GM19025 (cell line): ENCODE measurements around the gene MBD1.
"Not testable (repeated sequence)": the region's sequence is repeated elsewhere in the genome, so short reads cannot be mapped to it uniquely, and the experiment has no call there.

Experiments used
- ATAC-seq: cut with Tn5 transposase; IDR thresholded peaks from one replicate; pipeline ENCODE4 v1.9.1; 2021; ENCODE audit warnings: mild to moderate bottlenecking, low read depth, moderate library complexity; ENCODE audit not compliant: unreplicated experiment

Gene MBD1

GRCh38 chr18:50275503-50276036 lies 5.8 kb downstream of the MBD1 start:
- ATAC-seq: no peak

GRCh38 chr18:50274941-50275340 lies 6.4 kb downstream of the MBD1 start:
- ATAC-seq: no peak

GRCh38 chr18:50274044-50274442 lies 7.3 kb downstream of the MBD1 start:
- ATAC-seq: no peak

- ATAC-seq: no peak
Observed at GRCh38 chr18:50273203-50274043, 7.9 kb downstream of the MBD1 start.

GRCh38 chr18:50272568-50272967 lies 8.8 kb downstream of the MBD1 start:
- ATAC-seq: no peak

- peak; percentile 71 for ATAC-seq
Observed at GRCh38 chr18:50268022-50268747, 13.1 kb downstream of the MBD1 start.

- peak; percentile 77 for ATAC-seq
Observed at GRCh38 chr18:50266248-50266704, 15.0 kb downstream of the MBD1 start, which contains the start of gene CFAP53. Gene CFAP53, minus strand, starts transcription at chr18:50266495. Its CDS starts 91 bp downstream, at chr18:50266404.

GRCh38 chr18:50262977-50263376 lies 18.3 kb downstream of the MBD1 start:
- ATAC-seq: no peak

- no peak for ATAC-seq
Observed at GRCh38 chr18:50250935-50251334, 30.4 kb downstream of the MBD1 start.

GRCh38 chr18:50249576-50249975 lies 31.7 kb downstream of the MBD1 start:
- no peak for ATAC-seq

- ATAC-seq: no peak
Observed at GRCh38 chr18:50247561-50247960, 33.8 kb downstream of the MBD1 start.

- ATAC-seq: not testable (repeated sequence)
Observed at GRCh38 chr18:50241768-50242167, 39.6 kb downstream of the MBD1 start.

GRCh38 chr18:50240080-50240563 lies 41.2 kb downstream of the MBD1 start:
- ATAC-seq: no peak

GRCh38 chr18:50232419-50232818 lies 48.9 kb downstream of the MBD1 start:
- ATAC-seq: no peak

GRCh38 chr18:50231621-50232020 lies 49.7 kb downstream of the MBD1 start:
- no peak for ATAC-seq

- ATAC-seq: not testable (repeated sequence)
Observed at GRCh38 chr18:50220249-50220648, 61.1 kb downstream of the MBD1 start.
